Heart left ventricle (tissue), 13 donors: Measurements from ENCODE around the gene TTLL11.

ENCODE experiments used
- CTCF ChIP-seq, 12 donors: fragments of 200-600 bp; sonication (generic) in 4 of 12; IDR thresholded peaks; one replicate each; pipeline versions ENCODE4 v1.5.0 to v1.8.0; 2018 to 2022; ENCODE audit warnings: antibody characterized with exemption in 12 of 12, mild to moderate bottlenecking in 5 of 12
- POLR2A ChIP-seq, 2 donors: fragments of 450-650 bp; IDR thresholded peaks; one replicate each; pipeline ENCODE4 v1.6.1; 2017; ENCODE audit warnings: antibody characterized with exemption in 2 of 2, mild to moderate bottlenecking in 2 of 2, moderate library complexity in 2 of 2
- donor health status: ischemic (EF 13 %, LVEDD 7.1; RV severe dilation, severe dysfunction).
- donor health status: DM: no; HTN: yes; CAD: no.
- donor health status: DM: no; HTN: no; CAD: no.
- donor health status: ischemic (EF 25% LVEDD 6.9; RV normal size, moderate dysfunction).
- donor health status: ischemic (EF 25% LVEDD 5.7; RV mildly dilated, moderate dysfunction).
- donor health status: ischemic (EF 35%, LVEDD 5.7; RV mildly dilated, moderate dysfunction).
- donor health status: nonischemic (EF 11% LVEDD 7.7; RV severe dilation, severe dysfunction).
- donor health status: DM: yes; HTN: yes; CAD: no.
- donor health status: PGD.
- donor health status: ischemic (EF 29% LVEDD 5.4; RV normal size, mild dysfunction).
- donor health status: nonischemic (EF 23%, LVEDD 6.1; RV moderate dilation, normal function).

DNA sequence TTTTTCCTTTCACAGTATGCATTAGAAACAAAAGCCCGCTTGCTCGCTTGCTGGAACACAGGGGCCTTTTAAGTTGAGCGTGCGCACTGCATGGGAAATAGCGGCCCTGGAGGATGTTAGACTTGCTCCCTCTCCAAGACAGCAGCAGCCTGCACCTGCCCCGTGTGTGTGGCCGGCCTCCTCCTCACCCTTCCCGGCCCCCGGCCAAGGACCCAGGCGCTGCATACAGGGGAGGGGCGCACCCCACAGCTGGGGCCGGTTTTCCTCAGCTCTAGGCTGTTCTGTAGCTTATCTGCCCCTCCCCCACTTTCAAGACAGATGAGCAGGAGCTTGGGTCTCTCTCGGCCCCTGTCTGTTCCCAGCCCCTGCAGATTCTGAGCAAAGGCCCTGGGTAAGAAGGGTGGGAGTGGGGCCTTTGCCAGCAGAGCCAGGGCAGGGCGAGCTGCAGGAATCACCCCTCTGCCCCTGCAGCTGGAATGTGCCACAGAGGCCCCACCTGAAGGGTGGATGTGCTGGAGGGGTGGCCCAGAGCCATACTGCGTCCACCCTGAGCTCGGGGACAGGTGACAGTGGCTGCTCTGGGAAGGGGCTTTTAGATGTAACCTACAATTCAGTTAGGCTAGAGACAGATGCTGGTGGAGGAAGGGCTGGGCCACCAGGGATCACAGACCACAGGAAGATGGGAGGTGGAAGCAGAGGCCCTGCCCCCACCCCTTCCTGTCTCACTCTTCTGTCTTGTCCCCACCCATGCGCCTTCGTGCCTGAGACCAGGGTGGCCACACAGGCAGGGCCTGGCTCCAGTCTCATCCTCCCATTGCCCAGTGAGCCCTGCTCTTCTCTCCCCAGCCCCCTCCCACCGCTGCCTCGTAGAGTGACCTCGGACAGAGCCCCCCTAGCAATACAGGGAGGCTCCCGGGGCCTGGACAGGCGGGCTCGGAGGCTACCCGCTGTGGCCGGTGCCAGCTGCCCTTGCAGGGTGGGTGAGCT lies 309.3 kb downstream of the TTLL11 start:
- TF ChIP-seq POLR2A (IDR thresholded peaks at IDR 0.05) (no peak), CTCF (IDR thresholded peaks at IDR 0.05) (no peak)
